Progenitor cell of endocrine pancreas (in vitro differentiated cells): ENCODE data around the gene NTN5. TPM values are rescaled to one million over a fixed set of nuclear protein-coding genes. Genes with fewer than 3 reads are reported as not detected.

Source experiments
- DNase-seq: peaks from one replicate; pipeline ENCODE4 v3.0.0; 2021; ENCODE audit warnings: low spot score; ENCODE audit not compliant: unreplicated experiment
- H3K27ac Mint-ChIP-seq: 2 replicates; pipeline ENCODE4 v1.8.0; 2021; ENCODE audit warnings: mild to moderate bottlenecking, moderate library complexity, mixed read lengths
- H3K27me3 Mint-ChIP-seq: 2 replicates; pipeline ENCODE4 v1.8.0; 2021; ENCODE audit warnings: mixed read lengths
- H3K36me3 Mint-ChIP-seq: 2 replicates; pipeline ENCODE4 v1.8.0; 2022; ENCODE audit warnings: mixed read lengths; ENCODE audit not compliant: insufficient read depth
- H3K4me1 Mint-ChIP-seq: 2 replicates; pipeline ENCODE4 v1.8.0; 2021; ENCODE audit warnings: low read depth, mixed read lengths
- H3K4me3 Mint-ChIP-seq: 2 replicates; pipeline ENCODE4 v1.8.0; 2021; ENCODE audit warnings: low read depth, mild to moderate bottlenecking, moderate library complexity, mixed read lengths
- H3K9me3 Mint-ChIP-seq: 2 replicates; pipeline ENCODE4 v1.8.0; 2021; ENCODE audit warnings: low read depth, mixed read lengths
- total RNA-seq: library from RNA; stranded (reverse); gene quantifications from 2 replicates; pipeline ENCODE4 v1.2.1, GENCODE V29; 2021
- TF ChIP-seq, protein P1 (sequence below): fragments of 200-600 bp; sonication (generic); IDR thresholded peaks from one replicate; pipeline ENCODE4 v1.5.0; 2021; ENCODE audit warnings: antibody characterized with exemption, mild to moderate bottlenecking; ENCODE audit not compliant: unreplicated experiment

Gene NTN5
- total RNA-seq, 1 donor from 2014 or later, result 0.91 TPM

DNA sequence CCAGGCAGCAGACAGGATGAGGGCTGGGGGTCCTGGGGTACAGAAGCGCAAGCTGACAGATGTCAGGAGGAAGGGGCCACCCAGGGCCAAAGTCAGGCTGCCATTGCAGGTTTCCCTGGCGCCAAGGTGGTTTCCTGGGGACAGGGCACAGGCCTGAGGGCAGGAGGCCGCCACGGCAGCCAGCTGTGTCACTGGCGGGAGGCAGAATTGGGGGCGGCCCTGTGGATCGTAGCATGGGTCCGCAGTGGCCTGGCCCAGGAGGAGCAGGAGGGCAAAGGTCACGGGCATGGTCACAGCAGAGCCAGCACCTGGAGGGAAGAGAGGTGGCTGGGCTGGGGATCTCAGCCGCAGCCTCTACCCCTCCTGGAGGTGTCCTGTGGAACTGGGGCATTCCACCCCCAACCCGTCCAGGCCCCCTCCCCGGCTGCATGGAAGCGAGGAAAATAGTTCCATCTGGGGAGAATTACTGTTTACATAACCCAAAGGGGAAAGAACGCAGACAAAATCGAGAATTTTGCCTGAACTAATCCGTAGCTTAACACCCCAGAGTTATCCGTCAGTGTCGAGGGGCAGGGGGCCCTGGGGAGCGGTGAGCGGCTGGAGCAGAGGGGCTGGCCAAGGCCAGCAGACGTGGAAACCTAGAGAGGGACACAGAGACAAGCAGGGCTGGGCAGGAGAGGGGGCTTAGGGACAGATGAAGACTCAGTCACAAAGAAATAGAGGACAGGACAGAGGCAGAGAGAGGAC, 1.9 kb downstream of the NTN5 start:
- H3K4me1 Mint-ChIP-seq, result peaks cover 3% of the 10 kb centered on the region
- no peaks in the 10 kb centered on the region for H3K9me3 Mint-ChIP-seq
- DNase-seq, result no peak

DNA sequence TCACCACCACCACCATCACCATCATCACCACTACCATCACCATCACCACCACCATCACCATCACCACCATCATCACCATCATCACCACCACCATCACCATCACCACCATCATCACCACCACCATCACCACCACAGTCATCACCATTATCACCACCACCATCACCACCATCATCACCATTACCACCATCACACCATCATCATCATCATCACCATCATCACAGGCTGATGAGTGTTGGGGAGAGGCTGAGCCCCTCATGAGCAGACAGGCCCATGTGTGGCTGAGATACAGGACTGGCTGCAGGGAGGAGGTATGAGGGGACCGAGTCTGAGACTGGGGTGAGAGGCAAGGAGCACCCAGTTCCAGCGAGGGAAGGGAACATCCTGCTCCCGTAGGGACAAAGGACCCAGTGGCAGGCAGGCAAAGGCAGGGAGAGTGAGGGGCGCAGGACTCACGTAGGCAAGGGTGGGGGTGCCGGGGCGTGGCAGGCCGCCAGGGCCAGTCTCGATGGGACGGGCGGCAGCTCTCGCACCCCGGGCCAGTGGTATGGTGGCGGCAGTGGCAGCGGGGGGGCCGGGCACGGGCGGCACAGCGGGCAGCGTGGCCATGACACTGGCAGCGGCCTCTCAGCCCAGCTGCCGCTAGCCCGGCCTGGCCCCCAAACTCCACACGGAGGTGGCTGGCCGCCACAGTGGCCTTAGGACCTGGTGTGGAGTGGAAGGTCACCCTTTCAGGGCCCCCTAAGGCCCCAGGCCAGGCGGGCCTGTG, 2.7 kb downstream of the NTN5 start:
- Mint-ChIP-seq H3K4me3 (no peak overlapping the region), H3K36me3 (no peaks in the 10 kb centered on the region), H3K27ac (no peak overlapping the region), H3K9me3 (no peaks in the 10 kb centered on the region), H3K27me3 (peaks cover 21% of the 10 kb centered on the region), H3K4me1 (peaks cover 3% of the 10 kb centered on the region)
- DNase-seq, result no peak
- TF ChIP-seq, protein P1, sequence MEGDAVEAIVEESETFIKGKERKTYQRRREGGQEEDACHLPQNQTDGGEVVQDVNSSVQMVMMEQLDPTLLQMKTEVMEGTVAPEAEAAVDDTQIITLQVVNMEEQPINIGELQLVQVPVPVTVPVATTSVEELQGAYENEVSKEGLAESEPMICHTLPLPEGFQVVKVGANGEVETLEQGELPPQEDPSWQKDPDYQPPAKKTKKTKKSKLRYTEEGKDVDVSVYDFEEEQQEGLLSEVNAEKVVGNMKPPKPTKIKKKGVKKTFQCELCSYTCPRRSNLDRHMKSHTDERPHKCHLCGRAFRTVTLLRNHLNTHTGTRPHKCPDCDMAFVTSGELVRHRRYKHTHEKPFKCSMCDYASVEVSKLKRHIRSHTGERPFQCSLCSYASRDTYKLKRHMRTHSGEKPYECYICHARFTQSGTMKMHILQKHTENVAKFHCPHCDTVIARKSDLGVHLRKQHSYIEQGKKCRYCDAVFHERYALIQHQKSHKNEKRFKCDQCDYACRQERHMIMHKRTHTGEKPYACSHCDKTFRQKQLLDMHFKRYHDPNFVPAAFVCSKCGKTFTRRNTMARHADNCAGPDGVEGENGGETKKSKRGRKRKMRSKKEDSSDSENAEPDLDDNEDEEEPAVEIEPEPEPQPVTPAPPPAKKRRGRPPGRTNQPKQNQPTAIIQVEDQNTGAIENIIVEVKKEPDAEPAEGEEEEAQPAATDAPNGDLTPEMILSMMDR, result no peak

More for the DNA sequence above, 1.9 kb downstream of the NTN5 start:
- peak overlapping the region; percentile 88 for H3K27ac Mint-ChIP-seq
- H3K4me3 Mint-ChIP-seq, result no peak overlapping the region
- H3K27me3 Mint-ChIP-seq, result peaks cover 25% of the 10 kb centered on the region
- TF ChIP-seq, protein P1, result no peak
- H3K36me3 Mint-ChIP-seq, result no peaks in the 10 kb centered on the region

DNA sequence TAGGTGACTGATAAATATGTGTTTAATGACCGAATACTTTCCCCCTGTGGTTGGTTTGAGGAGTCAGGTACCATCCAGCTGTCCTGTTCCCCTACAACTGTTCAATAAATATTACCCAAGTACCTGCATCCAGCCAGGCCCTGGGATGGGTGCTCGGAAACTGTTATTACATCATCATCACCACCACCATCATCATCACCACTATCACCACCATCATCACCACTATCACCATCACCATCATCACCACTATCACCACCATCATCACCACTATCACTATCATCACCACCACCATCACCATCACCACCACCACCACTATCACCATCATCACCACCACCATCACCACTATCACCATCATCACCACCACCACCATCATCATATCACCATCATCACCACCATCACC, 4.1 kb downstream of the NTN5 start:
- H3K4me3 Mint-ChIP-seq, result no peak overlapping the region
- no peak for DNase-seq
- peak overlapping the region; percentile 3 for H3K27ac Mint-ChIP-seq
- H3K27me3 Mint-ChIP-seq, result peaks cover 10% of the 10 kb centered on the region
- no peaks in the 10 kb centered on the region for H3K9me3 Mint-ChIP-seq
- peaks cover 3% of the 10 kb centered on the region for H3K4me1 Mint-ChIP-seq
- TF ChIP-seq, protein P1, result no peak
- H3K36me3 Mint-ChIP-seq, result no peaks in the 10 kb centered on the region

DNA sequence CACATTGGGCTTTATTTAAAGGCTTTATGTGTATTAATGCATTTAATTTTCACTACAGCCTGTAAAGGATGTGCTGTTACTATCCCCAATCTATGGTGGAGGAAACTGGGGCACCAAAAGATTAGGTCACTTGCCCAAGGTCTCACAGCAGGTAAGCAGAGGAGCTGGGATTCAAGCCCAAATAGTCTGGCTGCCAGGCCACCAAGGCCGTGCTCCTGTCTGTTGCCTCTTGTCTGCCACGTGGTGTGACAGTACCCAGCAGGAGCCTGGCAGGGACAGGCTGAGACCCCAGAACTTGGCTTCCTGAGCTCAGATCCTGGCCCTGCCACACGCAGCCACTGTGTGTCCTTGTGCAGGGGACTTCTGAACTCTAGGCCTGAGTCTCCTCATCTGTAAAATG, 4.5 kb downstream of the NTN5 start:
- Mint-ChIP-seq H3K27me3 (peaks cover 7% of the 10 kb centered on the region), H3K4me3 (no peak overlapping the region), H3K27ac (no peak overlapping the region), H3K36me3 (no peaks in the 10 kb centered on the region), H3K4me1 (peaks cover 3% of the 10 kb centered on the region), H3K9me3 (no peaks in the 10 kb centered on the region)
- TF ChIP-seq, protein P1, result no peak
- DNase-seq, result no peak

DNA sequence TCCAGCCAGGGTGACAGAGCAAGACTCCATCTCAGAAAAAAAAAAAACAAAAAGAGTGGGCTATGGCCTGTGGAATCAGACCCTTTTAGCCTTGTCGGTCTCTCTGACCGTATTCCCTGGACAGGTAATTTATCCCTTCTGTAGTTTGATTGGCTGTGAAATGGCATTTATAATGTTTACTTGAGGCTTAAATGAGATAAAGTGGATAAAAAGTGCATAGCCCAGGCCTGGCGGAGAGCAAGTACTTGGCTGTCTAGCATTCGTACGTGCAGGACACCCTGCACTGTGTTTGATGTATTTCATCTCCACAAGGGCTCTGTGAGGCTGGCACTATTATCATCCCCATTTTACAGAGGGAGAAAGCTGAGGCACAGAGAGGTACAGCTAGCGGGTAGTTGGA, 7.0 kb downstream of the NTN5 start:
- peaks cover 3% of the 10 kb centered on the region for H3K9me3 Mint-ChIP-seq
- H3K27me3 Mint-ChIP-seq, result peaks cover 3% of the 10 kb centered on the region
- H3K27ac Mint-ChIP-seq, result no peak overlapping the region
- H3K4me3 Mint-ChIP-seq, result no peak overlapping the region
- H3K36me3 Mint-ChIP-seq, result no peaks in the 10 kb centered on the region
- no peak for DNase-seq
- no peaks in the 10 kb centered on the region for H3K4me1 Mint-ChIP-seq
- TF ChIP-seq, protein P1, result no peak
